CD4-positive, alpha-beta T cell treated with Interleukin-6 for 4 hours (primary cell): ENCODE data around the gene LSM14A.
A peak's percentile ranks its signal among the peaks of the same experiment; 100 is the strongest.

Experiments used
- DNase-seq: peaks from one replicate; pipeline ENCODE4 v3.0.0-alpha.2; 2020; ENCODE audit warnings: mixed read lengths

The LSM14A gene

GRCh38 chr19:34259367-34260095, 87.2 kb downstream of the LSM14A start:
- no peak for DNase-seq

- DNase-seq: no peak
Measured at GRCh38 chr19:34260771-34261173, 88.5 kb downstream of the LSM14A start.

GRCh38 chr19:34261334-34262109, 89.2 kb downstream of the LSM14A start:
- no peak for DNase-seq

- no peak for DNase-seq
Measured at GRCh38 chr19:34263745-34264237, 91.5 kb downstream of the LSM14A start.

GRCh38 chr19:34265221-34265650, 92.9 kb downstream of the LSM14A start:
- no peak for DNase-seq

- DNase-seq: no peak
Measured at GRCh38 chr19:34269081-34269480, 96.8 kb downstream of the LSM14A start.

GRCh38 chr19:34269489-34269888, 97.2 kb downstream of the LSM14A start:
- no peak for DNase-seq

- peak; percentile 81 for DNase-seq
Measured at GRCh38 chr19:34269968-34270621, 97.8 kb downstream of the LSM14A start.

GRCh38 chr19:34273121-34273520, 100.8 kb downstream of the LSM14A start:
- no peak for DNase-seq

- DNase-seq: no peak
Measured at GRCh38 chr19:34274284-34274826, 102.1 kb downstream of the LSM14A start.

GRCh38 chr19:34274827-34275625, 102.7 kb downstream of the LSM14A start:
- no peak for DNase-seq

- DNase-seq: no peak
Measured at GRCh38 chr19:34275705-34276104, 103.4 kb downstream of the LSM14A start.

GRCh38 chr19:34276614-34277013, 104.3 kb downstream of the LSM14A start:
- DNase-seq: no peak

GRCh38 chr19:34277244-34277643, 104.9 kb downstream of the LSM14A start:
- no peak for DNase-seq

- DNase-seq: no peak
Measured at GRCh38 chr19:34278783-34279182, 106.5 kb downstream of the LSM14A start.
